Activated CD4-positive, alpha-beta T cell treated with anti-CD3 and anti-CD28 coated beads for 24 hours (primary cell): ENCODE measurements around the gene CMSS1.

Experiments
- DNase-seq, 2 donors: peaks; one replicate each; pipeline ENCODE4 v3.0.0-alpha.2; 2020; ENCODE audit warnings: low read depth in 2 of 2

CMSS1 gene

DNA sequence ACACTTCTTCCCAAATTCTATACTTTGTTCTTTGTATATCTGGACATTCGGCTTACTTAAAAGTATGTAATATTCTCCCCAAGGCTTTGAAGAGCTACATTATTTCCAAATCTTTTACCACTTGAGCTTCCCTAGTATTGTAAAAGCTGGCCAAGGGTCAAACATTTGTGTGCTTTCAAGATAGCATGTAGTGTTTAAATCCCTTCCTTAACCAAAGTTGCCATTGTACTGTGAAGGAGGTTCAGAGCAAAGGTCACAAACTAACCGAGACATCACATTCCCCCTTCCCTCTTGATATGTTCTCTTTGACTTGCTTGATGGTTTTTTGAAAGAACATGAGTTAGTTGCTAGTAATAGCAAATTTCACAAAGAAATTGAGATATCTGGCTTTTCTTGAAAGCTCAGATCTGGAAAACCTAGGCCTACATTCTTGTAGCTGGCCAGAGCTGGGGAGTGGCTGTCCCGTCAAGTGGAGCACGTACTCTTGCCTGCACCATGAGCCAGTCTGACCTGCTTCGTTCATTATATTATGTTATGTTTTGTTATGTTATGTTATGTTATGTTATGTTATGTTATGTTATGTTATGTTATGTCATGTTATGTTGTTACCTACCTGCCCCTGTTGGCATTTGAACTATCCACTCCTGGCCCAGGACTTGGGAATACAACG, 236.4 kb downstream of the CMSS1 start:
- DNase-seq = no peak

DNA sequence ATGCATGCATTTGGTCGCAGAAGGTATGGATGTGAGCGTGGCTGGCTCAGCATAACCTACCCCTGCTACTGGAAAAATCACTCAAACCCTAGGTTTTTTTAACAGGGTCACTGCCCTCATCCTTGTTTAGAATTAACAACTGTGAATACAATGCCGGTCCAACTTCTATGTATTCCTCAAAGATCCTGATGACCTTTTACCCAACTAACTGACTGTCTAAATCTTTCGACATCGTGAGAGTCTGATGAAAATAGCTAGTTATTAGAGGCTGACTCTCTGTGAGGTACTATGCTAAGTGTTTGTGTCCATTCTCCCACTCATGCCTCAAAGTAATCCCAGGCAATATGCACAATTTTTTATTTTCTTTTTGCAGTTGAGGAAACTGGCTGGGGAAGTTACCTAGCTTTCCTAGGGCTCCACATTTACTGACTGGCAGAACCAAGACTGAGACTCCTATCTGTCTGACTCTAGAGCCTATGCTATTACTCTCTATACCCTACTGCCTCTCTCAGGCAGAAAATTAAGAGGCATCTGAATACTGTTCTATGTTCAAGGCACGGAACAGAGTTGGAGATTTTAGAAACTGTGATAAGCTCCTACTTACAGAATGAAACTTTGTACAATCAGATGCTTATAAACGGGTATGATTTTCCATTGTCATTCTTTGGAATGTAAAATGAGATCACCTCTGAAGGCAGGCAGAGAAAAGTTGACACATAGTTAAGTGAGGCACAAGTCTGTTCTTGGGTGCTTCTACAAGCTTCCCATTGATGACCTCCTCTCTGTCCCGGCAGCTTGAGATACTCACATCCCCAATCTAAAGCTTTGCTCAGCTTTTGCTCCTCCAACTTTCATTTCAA, 240.3 kb downstream of the CMSS1 start:
- no peak for DNase-seq

DNA sequence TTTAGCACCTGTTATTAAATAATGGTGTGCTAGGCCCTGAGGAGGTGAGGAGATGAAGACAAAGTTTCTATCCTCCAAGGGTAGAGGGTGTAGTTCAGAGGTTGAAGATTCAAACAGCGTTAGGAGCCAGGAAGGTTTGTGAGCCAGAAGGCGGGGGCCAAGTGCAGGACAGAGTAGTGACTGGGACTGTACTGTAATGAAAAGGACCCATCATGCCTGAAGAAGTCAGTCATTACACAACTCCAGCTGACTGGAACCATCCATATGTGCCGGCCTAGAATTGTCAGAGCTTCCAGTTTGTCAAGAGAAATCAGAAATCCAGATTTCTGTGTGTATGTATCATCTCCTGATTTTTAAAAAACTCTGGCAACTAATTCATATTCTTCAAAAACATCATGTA, 241.8 kb downstream of the CMSS1 start:
- DNase-seq = no peak

DNA sequence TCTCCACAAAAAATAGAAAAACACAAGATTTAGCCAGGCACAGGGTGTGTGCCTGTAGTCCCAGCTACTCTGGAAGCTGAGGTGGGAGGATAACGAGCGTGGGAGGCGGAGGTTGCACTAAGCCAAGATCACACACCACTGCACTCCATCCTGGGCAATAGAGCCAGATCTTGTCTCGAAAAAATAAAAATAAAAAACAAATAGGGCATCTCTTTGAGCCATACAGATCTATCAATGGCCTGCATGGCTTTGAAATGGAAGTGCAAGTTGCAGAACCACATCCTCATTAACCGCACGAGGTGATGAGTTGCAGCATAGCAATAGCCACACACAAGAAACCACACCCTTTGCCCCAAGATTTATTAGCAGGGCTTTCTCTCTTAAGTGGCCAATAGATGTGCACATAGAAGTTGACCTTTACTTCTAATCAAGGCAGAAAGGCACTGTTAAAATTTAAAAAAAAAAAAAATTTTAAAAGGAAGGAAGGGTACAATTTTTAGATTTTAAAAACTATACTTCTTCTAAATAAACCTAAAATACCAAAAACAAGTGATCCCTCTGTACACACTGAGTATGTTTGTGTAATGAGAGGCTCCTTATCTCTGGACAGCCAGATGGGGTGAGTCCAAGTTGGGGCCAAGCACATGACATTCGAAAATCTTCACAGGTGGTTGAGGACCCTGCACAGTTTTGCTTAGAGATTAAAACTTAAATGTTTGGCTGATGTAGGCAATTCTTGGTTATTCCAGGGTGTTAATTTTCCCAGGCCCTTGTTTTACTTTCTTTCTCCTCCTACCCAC, 243.2 kb downstream of the CMSS1 start:
- no peak for DNase-seq

DNA sequence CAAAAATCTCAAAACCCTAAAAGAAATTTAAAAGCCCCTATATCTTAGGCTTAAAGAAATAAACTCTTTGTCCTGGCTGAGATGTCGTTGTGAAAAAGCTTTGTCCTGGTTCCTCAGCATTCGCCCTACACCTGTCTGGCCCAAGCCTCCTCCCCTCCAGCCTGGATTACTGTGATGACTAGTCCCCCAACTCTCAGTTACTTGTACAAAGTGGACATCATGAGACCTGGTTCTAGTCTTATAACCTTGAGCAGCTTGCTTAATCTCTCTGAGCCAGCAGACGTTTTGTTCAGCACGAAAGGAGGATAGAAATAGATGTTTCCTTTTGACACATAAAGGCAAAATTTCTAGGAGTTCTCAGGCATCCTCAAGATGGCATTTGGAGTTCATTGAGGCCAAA, 245.0 kb downstream of the CMSS1 start:
- no peak for DNase-seq

DNA sequence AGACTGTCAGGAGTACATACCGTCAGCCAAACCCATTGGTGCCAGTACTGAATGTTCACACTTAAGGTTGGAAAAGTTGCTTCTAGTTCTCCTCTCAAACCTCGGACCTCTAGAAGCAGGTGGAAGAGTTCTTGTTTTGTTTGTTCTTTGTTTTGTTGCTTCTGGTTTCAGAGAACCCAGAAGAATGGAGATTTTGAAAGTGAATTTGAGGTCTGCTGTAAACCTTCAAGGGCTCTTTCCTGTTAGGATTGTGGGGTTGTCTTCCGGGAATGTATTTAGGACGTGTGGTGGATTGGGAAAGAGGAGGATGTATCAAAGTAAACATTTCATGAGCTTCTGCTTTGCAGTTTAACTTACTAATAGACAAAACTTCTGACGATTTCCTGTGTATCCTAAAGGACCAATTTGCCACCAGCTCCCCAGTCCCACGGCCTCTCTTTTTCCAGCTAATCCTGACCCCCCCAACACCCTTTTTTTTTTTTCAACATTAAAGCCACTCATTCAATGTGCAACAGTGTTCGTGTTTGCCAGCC, 246.3 kb downstream of the CMSS1 start:
- DNase-seq = no peak

DNA sequence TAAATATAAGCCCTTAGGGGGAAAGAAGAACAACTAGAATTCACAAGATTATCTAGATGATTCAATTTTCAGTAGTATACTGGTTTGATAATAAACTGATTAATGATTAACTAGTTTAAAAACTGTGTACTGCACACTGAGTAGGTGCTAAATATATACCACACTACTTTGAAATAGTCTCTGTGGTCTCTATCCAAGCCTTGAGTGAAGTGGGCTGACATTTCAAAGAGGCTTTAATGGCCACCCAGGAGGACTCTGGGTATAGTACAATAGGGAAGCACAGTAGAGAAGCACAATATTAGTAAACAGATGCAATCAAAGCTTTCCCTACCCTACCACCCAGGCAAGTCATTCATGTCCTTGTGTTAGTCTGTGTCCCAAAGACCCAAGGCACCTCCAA, 249.9 kb downstream of the CMSS1 start:
- DNase-seq = no peak

DNA sequence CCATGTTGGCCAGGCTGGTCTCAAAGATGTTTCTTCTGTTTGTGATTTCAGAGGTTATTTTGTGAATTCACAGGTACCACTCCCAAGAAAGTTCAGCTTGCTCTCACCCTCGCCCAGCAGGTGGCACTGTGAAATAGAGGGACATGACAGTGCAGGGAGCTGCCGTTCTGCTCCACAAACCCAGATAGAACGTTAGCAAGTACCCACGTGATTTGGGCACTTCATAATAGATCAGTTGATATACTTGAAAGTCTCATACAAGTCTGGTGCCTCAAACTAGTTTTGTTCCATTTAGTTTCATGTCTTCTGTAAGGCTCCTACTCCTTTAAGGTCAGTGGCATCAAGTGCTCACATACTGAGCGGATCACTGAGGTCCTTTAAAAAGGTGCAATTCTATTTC, 251.2 kb downstream of the CMSS1 start:
- peak; percentile 62 to 69 for DNase-seq

DNA sequence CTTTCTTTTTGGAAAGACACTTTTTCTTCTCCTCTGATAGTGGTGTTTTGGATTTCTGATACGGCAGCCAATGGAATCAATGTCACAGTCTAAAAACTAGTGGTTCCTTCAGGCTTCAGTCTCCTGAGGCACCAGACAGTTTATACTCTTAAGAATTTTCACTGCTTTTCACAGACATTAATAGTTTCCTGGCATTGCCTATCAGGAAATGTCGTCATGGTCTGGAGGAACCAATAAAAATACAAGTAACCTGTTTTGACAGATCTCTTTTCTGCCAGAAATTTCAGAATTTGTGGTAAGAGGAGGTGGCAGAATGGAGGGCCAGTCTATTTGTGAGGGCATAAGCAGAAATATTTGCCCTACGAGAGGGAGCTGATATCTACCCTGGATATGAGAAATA, 251.8 kb downstream of the CMSS1 start:
- no peak for DNase-seq

DNA sequence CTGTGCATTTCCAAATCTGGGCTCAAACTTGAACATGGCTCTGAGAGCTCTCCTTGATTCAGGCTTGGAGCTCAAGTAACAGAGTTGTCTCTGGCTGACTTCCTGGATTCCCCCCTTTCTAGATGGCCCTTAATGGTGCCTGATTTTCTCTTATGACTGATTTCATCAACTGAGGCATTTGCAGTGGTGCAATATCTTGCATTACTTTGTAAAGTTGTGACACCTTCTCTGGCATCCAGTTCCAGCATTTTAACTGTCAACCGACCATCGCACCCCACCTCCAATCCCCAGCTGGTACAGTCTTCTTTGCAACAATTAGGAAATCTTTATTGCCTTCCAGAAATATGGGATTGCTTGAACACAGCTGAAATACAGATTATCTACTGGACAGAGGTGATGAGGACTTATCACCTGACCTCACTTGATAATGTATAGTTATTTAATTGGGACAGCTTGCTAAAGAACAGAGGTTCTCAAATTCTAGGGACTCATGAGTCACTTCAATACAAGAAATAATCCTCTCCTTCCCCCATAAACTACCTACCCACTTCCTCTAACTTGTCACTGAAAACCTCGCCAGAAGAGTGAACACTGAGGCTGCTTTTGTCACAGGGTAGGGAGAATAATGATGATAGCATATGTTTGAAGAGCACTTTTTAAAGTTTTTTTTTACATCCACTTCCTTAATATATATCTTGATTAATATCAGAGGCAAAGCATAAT, 254.8 kb downstream of the CMSS1 start:
- no peak for DNase-seq

DNA sequence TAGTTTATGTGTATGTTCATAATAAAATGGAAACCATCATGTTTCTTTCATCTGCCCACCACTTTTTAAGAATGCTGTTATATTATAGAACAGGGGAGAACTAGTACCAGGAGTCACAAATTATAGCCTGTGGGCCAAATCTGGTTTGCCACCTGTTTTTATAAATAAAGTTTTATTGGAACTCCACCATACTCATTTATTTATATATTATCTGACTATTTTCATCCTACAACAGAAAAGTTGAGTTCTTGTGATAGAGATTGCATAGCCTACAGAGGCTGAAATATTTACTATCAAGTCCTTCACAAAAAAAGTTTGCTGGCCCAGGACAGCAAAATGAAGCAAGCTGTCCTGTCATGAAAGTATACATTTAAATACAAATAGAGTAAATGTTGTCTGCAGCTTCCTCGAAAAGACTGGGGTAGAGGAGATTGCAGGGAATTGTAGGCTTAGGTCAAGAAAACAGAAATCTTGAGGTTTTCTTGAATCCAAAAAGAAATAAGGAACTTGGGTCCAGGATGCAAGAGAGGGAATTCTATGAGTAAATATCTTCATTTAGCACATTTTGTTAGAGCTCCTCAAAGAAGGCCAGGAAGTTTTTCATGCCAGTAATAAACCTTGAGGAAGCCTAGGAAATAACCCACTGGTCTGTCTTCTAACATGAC, 255.5 kb downstream of the CMSS1 start:
- no peak for DNase-seq

DNA sequence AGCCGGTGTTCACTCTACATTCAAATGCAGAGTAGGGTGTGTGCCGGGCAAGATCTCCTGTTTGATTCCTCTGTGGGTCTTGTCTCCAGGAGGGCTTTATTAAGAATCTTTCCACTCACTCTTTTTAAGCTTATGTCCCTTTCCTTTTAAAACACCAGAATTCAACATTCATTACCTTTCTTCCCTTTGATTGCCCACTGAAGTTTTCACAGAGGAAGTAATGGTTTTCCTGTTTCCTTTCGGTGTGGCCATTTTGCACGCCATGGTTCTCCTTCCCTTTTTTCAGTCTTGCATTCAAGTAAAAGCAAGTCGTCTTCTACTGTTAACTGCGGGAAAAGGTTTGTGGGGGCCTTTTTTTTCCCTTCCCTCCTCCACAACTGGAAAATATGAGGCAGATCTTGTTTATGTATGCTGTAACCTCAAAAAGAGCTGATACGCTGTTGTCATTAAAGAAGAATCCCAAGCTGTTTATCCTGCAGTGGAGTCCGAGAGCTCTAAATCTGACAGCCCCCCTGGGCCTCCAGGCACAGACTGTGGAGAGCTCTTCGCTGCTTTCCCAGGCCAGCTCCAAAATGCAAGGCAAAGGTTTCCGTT, 256.1 kb downstream of the CMSS1 start:
- no peak for DNase-seq

DNA sequence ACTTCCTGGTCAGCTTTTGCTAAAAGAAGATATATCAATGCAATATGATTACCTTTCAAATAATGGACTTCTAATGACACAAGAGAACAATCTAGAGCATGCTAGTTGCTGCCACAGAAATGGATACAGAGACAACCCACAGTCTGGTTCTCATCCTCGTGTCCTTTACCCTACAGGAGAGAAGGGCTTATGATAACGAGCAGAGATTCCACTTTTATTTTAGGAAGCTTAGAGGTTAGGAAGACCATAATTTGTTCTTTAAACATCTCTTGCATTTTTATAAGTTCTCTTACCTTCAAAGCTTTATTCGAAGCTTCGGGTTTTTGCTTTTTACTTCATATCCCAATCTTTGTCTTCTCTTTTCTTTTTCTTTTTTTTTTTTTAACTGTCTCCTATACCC, 257.5 kb downstream of the CMSS1 start:
- no peak for DNase-seq

DNA sequence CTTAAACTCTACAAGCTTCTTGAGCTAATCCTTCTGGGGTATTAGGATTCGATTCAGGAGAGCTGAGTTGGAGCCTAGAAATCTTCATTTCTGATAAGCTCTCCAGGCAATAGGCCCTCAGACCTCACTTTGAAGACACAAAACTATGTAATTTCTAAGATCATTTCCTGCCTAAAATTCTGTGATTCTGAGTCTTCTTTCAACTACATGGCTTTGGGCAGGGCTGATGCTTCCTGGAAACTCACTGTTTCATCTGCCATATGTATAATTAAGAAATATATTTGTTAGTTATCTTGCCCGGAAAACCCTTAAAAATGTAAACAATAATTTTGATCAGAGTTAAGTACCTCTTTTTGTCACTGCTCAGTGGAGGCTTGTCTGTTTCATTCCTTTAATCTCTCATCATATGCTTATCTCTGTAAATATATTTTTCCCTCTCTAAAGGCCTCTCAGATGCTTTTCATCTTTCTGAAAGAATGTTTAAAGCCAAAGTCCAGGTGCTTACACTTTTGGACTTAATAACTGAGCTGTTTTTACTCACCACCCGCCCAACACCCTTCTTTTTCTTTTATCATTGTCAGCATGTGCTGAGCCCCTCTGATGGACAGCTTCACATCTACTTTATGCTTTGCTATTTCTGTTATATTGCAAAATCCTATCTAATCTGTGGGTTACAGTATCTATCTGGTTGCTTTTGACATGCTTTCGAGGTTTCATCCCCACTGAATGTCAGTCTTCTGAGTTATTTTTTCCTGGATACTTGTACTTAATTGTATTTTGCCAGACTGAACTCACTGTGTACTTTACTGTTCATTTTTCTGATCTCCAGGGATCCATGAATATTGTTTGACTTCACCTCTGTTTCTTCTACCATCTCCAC, 258.4 kb downstream of the CMSS1 start:
- no peak for DNase-seq

DNA sequence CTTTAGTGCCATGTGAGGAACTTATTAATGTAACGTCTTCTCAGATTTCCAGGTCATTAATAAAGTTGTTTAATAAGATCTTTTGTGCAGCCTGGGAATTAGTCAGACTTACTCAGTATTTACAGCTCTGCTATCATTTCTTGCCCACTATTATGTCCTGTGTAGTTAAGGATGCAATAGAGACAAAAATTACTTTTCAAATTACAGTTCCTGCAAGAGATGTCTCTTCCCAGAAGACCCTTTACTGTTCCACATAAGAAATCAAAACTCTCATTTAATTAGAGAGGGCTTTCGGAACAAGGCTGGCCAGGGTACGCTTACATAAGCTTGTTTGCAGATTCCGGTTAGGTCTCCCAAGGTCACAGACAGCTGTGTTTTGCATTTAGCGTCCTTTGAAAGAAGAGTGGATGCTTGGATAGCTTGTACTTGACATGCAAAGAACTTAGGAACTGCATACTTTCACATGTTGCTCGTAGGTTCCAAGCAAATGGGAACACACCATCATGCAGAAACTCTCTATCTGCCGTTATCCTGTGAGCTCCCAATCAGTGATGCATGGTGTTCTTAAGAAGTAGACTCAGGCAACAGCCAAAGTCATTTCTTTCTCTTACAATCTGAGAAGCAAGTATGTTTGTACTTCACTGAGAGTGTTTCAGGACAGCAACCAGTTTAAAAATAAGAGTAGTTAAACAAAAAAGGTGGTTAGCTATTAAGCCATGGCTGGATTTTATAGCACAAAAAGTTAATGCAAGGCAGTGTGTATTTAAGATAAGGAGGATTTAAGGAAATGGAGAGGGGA, 259.3 kb downstream of the CMSS1 start:
- no peak for DNase-seq

DNA sequence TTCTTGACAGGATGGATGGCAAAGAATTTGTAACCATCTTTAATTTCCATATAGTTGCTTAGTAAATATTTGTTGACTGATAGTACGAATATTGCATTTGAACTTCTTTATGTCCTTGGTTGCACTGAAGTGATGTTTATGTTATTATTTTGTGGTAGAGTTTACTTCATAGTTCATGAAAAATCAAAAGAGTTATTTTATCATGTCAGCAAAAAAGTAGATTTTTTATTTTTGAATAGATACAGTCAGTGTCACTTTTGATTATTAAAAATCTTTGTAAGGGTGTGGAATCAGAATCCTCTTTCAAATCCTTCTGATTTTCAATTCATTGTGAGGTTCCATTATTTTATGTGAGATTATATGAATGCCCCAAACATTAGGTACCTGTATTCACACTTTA, 261.7 kb downstream of the CMSS1 start:
- DNase-seq = no peak

DNA sequence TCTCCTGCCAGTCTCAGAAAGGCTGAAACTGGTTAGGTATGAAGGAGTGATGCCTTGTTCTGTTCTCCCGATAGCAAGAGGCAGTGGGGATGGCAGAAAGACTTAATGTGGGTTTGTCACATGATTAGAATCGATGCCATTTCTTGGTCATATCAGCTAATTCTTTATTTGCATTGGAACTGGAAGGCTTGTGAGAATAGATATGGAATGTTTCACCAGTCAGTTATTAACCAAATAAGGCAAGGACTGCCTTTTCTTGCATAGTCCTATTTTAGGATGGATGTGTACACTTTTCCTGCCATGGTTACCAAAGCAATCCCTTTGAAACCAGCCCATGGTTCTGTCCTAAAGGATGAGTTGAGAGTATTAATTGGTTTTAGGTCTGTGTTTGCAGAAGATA, 262.9 kb downstream of the CMSS1 start:
- no peak for DNase-seq

DNA sequence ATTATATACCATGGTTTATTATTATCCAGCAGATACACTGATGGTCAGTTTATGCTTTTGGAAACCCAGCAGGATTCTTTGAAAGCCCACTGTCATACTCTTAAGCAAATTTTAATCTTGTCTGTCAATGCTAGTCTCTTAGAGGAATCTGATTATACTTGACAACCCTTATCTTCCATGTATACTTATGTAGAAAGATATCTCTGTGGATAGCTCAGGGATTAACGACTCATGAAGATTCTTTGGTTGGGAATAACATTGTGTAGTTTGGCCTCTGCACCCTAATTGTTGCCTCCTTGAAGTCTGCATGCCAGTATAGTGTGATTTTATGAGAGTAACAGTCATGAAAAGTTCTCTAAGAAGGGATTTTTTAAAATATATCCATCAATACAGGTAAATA, 263.6 kb downstream of the CMSS1 start:
- DNase-seq = no peak
